Left ventricle myocardium inferior (tissue), 1 donor: ENCODE data around the gene SYT10. TPM values are rescaled to one million over a fixed set of nuclear protein-coding genes. Genes with fewer than 3 reads are reported as not detected.
"Not testable (repeated sequence)": the region's sequence is repeated elsewhere in the genome, so short reads cannot be mapped to it uniquely, and the experiment has no call there.

ENCODE experiments used
- DNase-seq: peaks from one replicate; pipeline ENCODE4 v3.0.0-alpha.2; 2020
- H3K27ac ChIP-seq: fragments of 200-600 bp; replicated peaks from 2 replicates; pipeline ENCODE4 v1.8.0; 2021
- H3K27me3 ChIP-seq: fragments of 200-600 bp; 2 replicates; pipeline ENCODE4 v1.8.0; 2021; ENCODE audit warnings: low read depth
- H3K36me3 ChIP-seq: fragments of 200-600 bp; 2 replicates; pipeline ENCODE4 v1.8.0; 2021
- H3K4me1 ChIP-seq: fragments of 200-600 bp; 2 replicates; pipeline ENCODE4 v1.8.0; 2021
- H3K4me3 ChIP-seq: fragments of 200-600 bp; 2 replicates; pipeline ENCODE4 v1.8.0; 2021; ENCODE audit warnings: mild to moderate bottlenecking, moderate library complexity
- H3K9me3 ChIP-seq: fragments of 200-600 bp; replicated peaks from 2 replicates; pipeline ENCODE4 v1.8.0; 2021
- CTCF ChIP-seq: fragments of 200-600 bp; IDR thresholded peaks from 2 replicates; pipeline ENCODE4 v1.8.0; 2021; ENCODE audit warnings: antibody characterized with exemption, mild to moderate bottlenecking, borderline replicate concordance
- intact Hi-C: fragments of 100-400 bp; cut with micrococcal nuclease; formaldehyde crosslinking; loops from one replicate; pipeline ENCODE4 v1.11.0; 2022
- total RNA-seq: library from RNA; stranded (reverse); fragmentation: NEBNext Ultra II Directional; extraction: Animal tissue kit (Norgen Biotek cat#: 25700); gene quantifications from one replicate; pipeline ENCODE4 v1.2.1, GENCODE V29; 2021
- donor health status: DM: no; HTN: yes; CAD: no; lungs with severe emphysema.

Gene SYT10
- total RNA-seq, 1 donor from 2014 or later = not detected

GRCh38 chr12:33429468-33429867, 10.2 kb downstream of the SYT10 start:
- TF ChIP-seq CTCF = no peak
- Histone ChIP-seq H3K4me1 (no peaks in the 10 kb centered on the region), H3K9me3 (no peaks in the 10 kb centered on the region), H3K27me3 (no peaks in the 10 kb centered on the region), H3K27ac (no peak overlapping the region), H3K36me3 (no peaks in the 10 kb centered on the region), H3K4me3 (no peak overlapping the region)
- no peak for DNase-seq
- intact Hi-C loops = no loop called here

GRCh38 chr12:33427071-33427470, 12.5 kb downstream of the SYT10 start:
- TF ChIP-seq CTCF = no peak
- H3K9me3 ChIP-seq = no peaks in the 10 kb centered on the region
- H3K27ac ChIP-seq = no peak overlapping the region

GRCh38 chr12:33423706-33424105, 15.9 kb downstream of the SYT10 start:
- Histone ChIP-seq H3K27me3 (no peaks in the 10 kb centered on the region), H3K4me3 (no peak overlapping the region), H3K36me3 (no peaks in the 10 kb centered on the region), H3K9me3 (no peaks in the 10 kb centered on the region), H3K27ac (no peak overlapping the region), H3K4me1 (no peaks in the 10 kb centered on the region)
- intact Hi-C loops = no loop called here
- TF ChIP-seq CTCF = no peak
- DNase-seq = no peak

More at GRCh38 chr12:33427071-33427470, 12.5 kb downstream of the SYT10 start:
- no peaks in the 10 kb centered on the region for H3K27me3 ChIP-seq
- no peaks in the 10 kb centered on the region for H3K36me3 ChIP-seq
- no peak overlapping the region for H3K4me3 ChIP-seq
- intact Hi-C loops = no loop called here
- no peak for DNase-seq
- H3K4me1 ChIP-seq = no peaks in the 10 kb centered on the region

GRCh38 chr12:33412410-33412809, 27.2 kb downstream of the SYT10 start:
- intact Hi-C loops, H3K27me3 ChIP-seq, H3K4me1 ChIP-seq, H3K27ac ChIP-seq, H3K4me3 ChIP-seq, H3K9me3 ChIP-seq, H3K36me3 ChIP-seq, DNase-seq: not testable (repeated sequence)

- no peak for DNase-seq
- no peak for TF ChIP-seq CTCF
- Histone ChIP-seq H3K27me3 (no peaks in the 10 kb centered on the region), H3K27ac (no peak overlapping the region), H3K36me3 (no peaks in the 10 kb centered on the region), H3K4me1 (no peaks in the 10 kb centered on the region), H3K9me3 (no peaks in the 10 kb centered on the region), H3K4me3 (no peak overlapping the region)
- intact Hi-C loops = no loop called here
Measured at GRCh38 chr12:33383503-33383902, 56.1 kb downstream of the SYT10 start.

- DNase-seq = no peak
- Histone ChIP-seq H3K4me3 (no peak overlapping the region), H3K27me3 (no peaks in the 10 kb centered on the region), H3K36me3 (no peaks in the 10 kb centered on the region), H3K27ac (no peak overlapping the region), H3K4me1 (no peaks in the 10 kb centered on the region), H3K9me3 (no peaks in the 10 kb centered on the region)
- intact Hi-C loops = no loop called here
- no peak for TF ChIP-seq CTCF
Measured at GRCh38 chr12:33376153-33376552, 63.5 kb downstream of the SYT10 start.
